HCT116 (cell line): Measurements from ENCODE around the gene PRKRIP1. TPM values are rescaled to one million over a fixed set of nuclear protein-coding genes. Genes with fewer than 3 reads are reported as not detected.
"Not testable (repeated sequence)": the region's sequence is repeated elsewhere in the genome, so short reads cannot be mapped to it uniquely, and the experiment has no call there.

ENCODE experiments used
- ATAC-seq: fragments of 200-7000 bp; cut with Tn5 transposase; 2 replicates; pipeline ENCODE4 v1.9.1; 2020; ENCODE audit warnings: mild to moderate bottlenecking, moderate library complexity
- BruUV-seq: library from RNA; stranded (reverse); fragments of 400-500 nt; replicated peaks from 2 replicates; lab custom pipeline; 2021; lab: Mats Ljungman, UMichigan
- CTCF ChIA-PET: fragments of 300-600 bp; sonication (Branson Sonifier 250); formaldehyde crosslinking; loops from one replicate; lab custom pipeline; 2021; ENCODE audit warnings: antibody characterized with exemption; lab: Charles Lee
- POLR2A ChIA-PET: fragments of 300-600, 350-600 bp; sonication (Branson Sonifier 250); formaldehyde crosslinking; loops from one replicate; lab custom pipeline; 2021; ENCODE audit warnings: antibody characterized with exemption; lab: Charles Lee
- RAD21 ChIA-PET, 2 experiments: fragments of 300-600 bp; sonication (Branson Sonifier 250); formaldehyde crosslinking; loops; one replicate each; lab custom pipeline; 2023; ENCODE audit warnings: low total read pairs in 2 of 2; ENCODE audit not compliant: uncharacterized antibody in 2 of 2, unreplicated experiment in 2 of 2, low non-redundant PET in 1 of 2; lab: Charles Lee
- DNase-seq: peaks from one replicate; pipeline ENCODE4 v3.0.0-alpha.2; 2010; ENCODE audit warnings: low read depth, low spot score
- H2AFZ ChIP-seq: fragments of 200-600 bp; shearing (Covaris generic), sonication (generic); 2 replicates; pipeline ENCODE4 v1.6.1; 2017; ENCODE audit warnings: low read depth, mixed run types, mixed read lengths, antibody characterized with exemption, low read length; ENCODE audit not compliant: poor library complexity, severe bottlenecking
- H3K27ac ChIP-seq: 2 replicates; pipeline ENCODE4 v1.5.1; 2012; ENCODE audit warnings: low read depth, low read length
- H3K27me3 ChIP-seq: fragments of 200-600 bp; sonication (generic); 2 replicates; pipeline ENCODE4 v1.6.1; 2016; ENCODE audit warnings: mixed run types, low read length, mixed read lengths; ENCODE audit not compliant: insufficient read depth
- H3K36me3 ChIP-seq, 2 experiments: fragments of 200-500 bp in 1 of 2; fragments of 200-600 bp in 1 of 2; sonication (Bioruptor generic) in 1 of 2; sonication (generic) in 1 of 2; 2 replicates each; pipeline versions ENCODE4 v1.5.1 to v1.6.1; 2014 to 2016; ENCODE audit warnings: low read length in 2 of 2, inconsistent platforms in 1 of 2, mixed read lengths in 1 of 2, mixed run types in 1 of 2; ENCODE audit not compliant: insufficient read depth in 2 of 2, control insufficient read depth in 1 of 2
- H3K4me1 ChIP-seq, 2 experiments: fragments of 200-600 bp in 1 of 2; sonication (generic) in 1 of 2; 2 replicates each; pipeline versions ENCODE4 v1.5.1 to v1.6.1; 2012 to 2017; ENCODE audit warnings: low read length in 2 of 2, inconsistent platforms in 1 of 2, mild to moderate bottlenecking in 1 of 2, mixed read lengths in 1 of 2, mixed run types in 1 of 2, moderate library complexity in 1 of 2; ENCODE audit not compliant: insufficient read depth in 2 of 2, control insufficient read depth in 1 of 2
- H3K4me2 ChIP-seq: fragments of 200-600 bp; sonication (generic); 2 replicates; pipeline ENCODE4 v1.6.1; 2017; ENCODE audit warnings: mixed run types, low read length, mixed read lengths
- H3K4me3 ChIP-seq, 2 experiments: fragments of 200-600 bp in 1 of 2; sonication (generic) in 1 of 2; replicated peaks in 1 of 2; 2 replicates each; pipeline ENCODE4 v1.5.1; 2011 to 2016; ENCODE audit warnings: low read length in 2 of 2, control low read depth in 1 of 2, low read depth in 1 of 2, mild to moderate bottlenecking in 1 of 2, mixed read lengths in 1 of 2, mixed run types in 1 of 2
- H3K79me2 ChIP-seq: fragments of 200-600 bp; sonication (generic); 2 replicates; pipeline ENCODE4 v1.6.1; 2017; ENCODE audit warnings: mild to moderate bottlenecking, mixed run types, low read length, moderate library complexity, mixed read lengths; ENCODE audit not compliant: insufficient read depth
- H3K9ac ChIP-seq: fragments of 200-600 bp; sonication (generic); 2 replicates; pipeline ENCODE4 v1.6.1; 2016; ENCODE audit warnings: low read length, mixed read lengths
- H3K9me2 ChIP-seq: fragments of 200-600 bp; sonication (generic), shearing (Covaris generic); 2 replicates; pipeline ENCODE4 v1.6.1; 2017; ENCODE audit warnings: mixed run types, mild to moderate bottlenecking, moderate library complexity; ENCODE audit not compliant: insufficient read depth
- H3K9me3 ChIP-seq, 2 experiments: fragments of 200-500 bp in 1 of 2; fragments of 200-600 bp in 1 of 2; sonication (Bioruptor generic) in 1 of 2; sonication (generic) in 1 of 2; 2 replicates each; pipeline ENCODE4 v1.6.1; 2014 to 2017; ENCODE audit warnings: low read length in 2 of 2, mixed read lengths in 2 of 2, inconsistent platforms in 1 of 2, low read depth in 1 of 2, mild to moderate bottlenecking in 1 of 2, mixed run types in 1 of 2, moderate library complexity in 1 of 2; ENCODE audit not compliant: control insufficient read depth in 1 of 2, insufficient read depth in 1 of 2
- H4K20me1 ChIP-seq: fragments of 200-600 bp; sonication (generic), shearing (Covaris generic); 2 replicates; pipeline ENCODE4 v1.6.1; 2017; ENCODE audit warnings: mixed run types, mild to moderate bottlenecking, moderate library complexity; ENCODE audit not compliant: insufficient read depth
- FOSL1 ChIP-seq: IDR thresholded peaks from 2 replicates; pipeline ENCODE4 v1.6.1; 2012; ENCODE audit warnings: low read depth
- MAX ChIP-seq: IDR thresholded peaks from 2 replicates; pipeline ENCODE4 v1.6.1; 2012
- REST ChIP-seq: IDR thresholded peaks from 2 replicates; pipeline ENCODE4 v1.6.1; 2012; ENCODE audit warnings: low read depth
- SP1 ChIP-seq: IDR thresholded peaks from 2 replicates; pipeline ENCODE4 v1.6.1; 2012; ENCODE audit warnings: low read depth
- SRF ChIP-seq: IDR thresholded peaks from 2 replicates; pipeline ENCODE4 v1.6.1; 2012; ENCODE audit warnings: low read depth
- YY1 ChIP-seq: IDR thresholded peaks from 2 replicates; pipeline ENCODE4 v1.6.1; 2011; ENCODE audit warnings: low read length, low read depth, moderate library complexity, mild to moderate bottlenecking; ENCODE audit not compliant: insufficient replicate concordance; ENCODE audit errors: extremely low read depth
- ZNF274 ChIP-seq: fragments of 200-500 bp; sonication (Bioruptor generic); IDR thresholded peaks from 2 replicates; pipeline ENCODE4 v1.6.1; 2014; ENCODE audit warnings: mild to moderate bottlenecking, low read depth, low read length, inconsistent platforms
- intact Hi-C: fragments of 100-400 bp; cut with micrococcal nuclease; formaldehyde crosslinking; loops from 2 replicates; pipeline ENCODE4 v1.10.0; 2022
- total RNA-seq: library from RNA; stranded (reverse); gene quantifications from one replicate; pipeline ENCODE4 v1.2.1, GENCODE V29; 2021; ENCODE audit not compliant: unreplicated experiment

PRKRIP1 gene
- total RNA-seq, 1 experiment from 2014 or later, result 23.0 TPM

- no peaks in the 10 kb centered on the region for H3K27me3 ChIP-seq
- DNase-seq, result no peak
- no peaks in the 10 kb centered on the region for H3K79me2 ChIP-seq
- no peak overlapping the region for H2AFZ ChIP-seq
- H3K9ac ChIP-seq, result no peak overlapping the region
- no peaks in the 10 kb centered on the region for H4K20me1 ChIP-seq
- ChIA-PET RAD21 (no interaction called here), CTCF (no interaction called here), POLR2A (no interaction called here)
- H3K9me3 ChIP-seq, result no peaks in the 10 kb centered on the region
- intact Hi-C loops, result no loop called here
- no peaks in the 10 kb centered on the region; a peak in 2 of 4 replicates for H3K36me3 ChIP-seq
- TF ChIP-seq REST, result no peak
- TF ChIP-seq SRF, result no peak
- no peak for TF ChIP-seq SP1
- no peak for TF ChIP-seq YY1
- no peak for TF ChIP-seq FOSL1
- no peak for TF ChIP-seq MAX
- no peak for TF ChIP-seq ZNF274
- no peaks in the 10 kb centered on the region for H3K4me1 ChIP-seq
- H3K4me2 ChIP-seq, result no peak overlapping the region
- no TSS peak for BruUV-seq
- no peak overlapping the region for H3K27ac ChIP-seq
- H3K9me2 ChIP-seq, result no peaks in the 10 kb centered on the region
- ATAC-seq, result no peak
- no peak overlapping the region for H3K4me3 ChIP-seq
Measured at GRCh38 chr7:102473271-102473991, 77.3 kb downstream of the PRKRIP1 start.

- DNase-seq, H3K9ac ChIP-seq, H3K27me3 ChIP-seq, RAD21 ChIA-PET, H3K9me2 ChIP-seq, H4K20me1 ChIP-seq, H3K4me3 ChIP-seq, intact Hi-C loops, POLR2A ChIA-PET, H3K79me2 ChIP-seq, ATAC-seq, H3K9me3 ChIP-seq, H3K27ac ChIP-seq, CTCF ChIA-PET, H2AFZ ChIP-seq, BruUV-seq, H3K36me3 ChIP-seq, H3K4me2 ChIP-seq, H3K4me1 ChIP-seq: not testable (repeated sequence)
Measured at GRCh38 chr7:102474116-102474515, 78.0 kb downstream of the PRKRIP1 start.

- BruUV-seq, POLR2A ChIA-PET, H3K4me3 ChIP-seq, H3K9me2 ChIP-seq, H3K9ac ChIP-seq, intact Hi-C loops, H3K79me2 ChIP-seq, H3K36me3 ChIP-seq, H2AFZ ChIP-seq, H3K27ac ChIP-seq, H3K4me1 ChIP-seq, RAD21 ChIA-PET, H3K27me3 ChIP-seq, ATAC-seq, H3K9me3 ChIP-seq, H4K20me1 ChIP-seq, CTCF ChIA-PET, DNase-seq, H3K4me2 ChIP-seq: not testable (repeated sequence)
Measured at GRCh38 chr7:102474736-102475435, 78.7 kb downstream of the PRKRIP1 start.
